ENCODE data around the gene PTTG1IP.

Gene PTTG1IP

DNA sequence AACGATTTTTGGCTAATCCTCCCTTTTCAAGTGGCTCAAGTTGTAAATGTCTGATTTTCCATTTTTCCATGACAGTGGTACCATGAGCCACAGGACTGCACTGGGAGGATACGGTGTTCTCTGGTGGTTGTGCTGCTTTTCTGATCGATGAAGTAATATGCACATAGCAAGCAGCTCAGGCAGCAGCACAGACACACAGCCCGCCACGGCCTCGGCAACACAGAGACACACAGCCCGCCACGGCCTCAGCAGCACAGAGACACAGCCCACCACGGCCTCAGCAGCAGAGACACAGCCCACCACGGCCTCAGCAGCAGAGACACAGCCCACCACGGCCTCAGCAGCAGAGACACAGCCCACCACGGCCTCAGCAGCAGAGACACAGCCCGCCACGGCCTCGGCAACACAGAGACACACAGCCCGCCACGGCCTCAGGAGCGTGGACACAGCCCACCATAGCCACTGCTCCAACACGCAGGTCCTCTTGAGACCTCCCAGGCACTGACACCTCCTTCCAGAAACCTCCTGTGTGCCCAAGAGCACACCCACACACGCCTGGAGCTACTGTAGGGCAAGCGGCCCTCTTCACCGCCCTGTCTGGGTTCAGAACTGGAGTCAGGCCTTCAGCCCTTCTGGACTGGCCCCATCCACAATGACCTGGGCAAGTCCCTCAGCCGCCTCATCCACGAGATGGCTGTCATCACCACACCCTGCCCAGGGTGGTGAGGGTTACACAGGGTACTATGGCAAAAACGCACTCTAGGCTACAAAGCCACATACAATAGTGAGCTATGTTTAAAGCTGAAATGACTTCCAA is 10.4 kb downstream of the PTTG1IP start:
- no peak for DNase-seq

DNA sequence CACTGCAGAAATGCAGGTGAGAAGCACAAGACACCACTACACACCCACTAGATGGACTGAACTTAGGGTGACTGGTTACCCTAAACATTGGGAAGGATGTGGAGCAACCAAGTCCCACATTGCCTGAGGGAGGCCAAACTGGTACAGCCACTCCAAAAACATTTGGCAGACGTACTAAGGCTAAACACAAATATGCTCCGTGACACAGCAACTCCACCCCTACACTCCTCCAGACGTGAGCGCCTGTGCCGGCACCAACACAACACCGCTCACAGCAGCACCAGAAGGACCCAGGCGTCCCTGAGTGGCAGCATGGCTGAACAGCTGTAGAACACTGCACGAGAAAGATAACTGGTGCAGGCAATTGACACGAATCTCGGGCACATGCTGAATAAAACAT is 14.7 kb downstream of the PTTG1IP start:
- DNase-seq = no peak

DNA sequence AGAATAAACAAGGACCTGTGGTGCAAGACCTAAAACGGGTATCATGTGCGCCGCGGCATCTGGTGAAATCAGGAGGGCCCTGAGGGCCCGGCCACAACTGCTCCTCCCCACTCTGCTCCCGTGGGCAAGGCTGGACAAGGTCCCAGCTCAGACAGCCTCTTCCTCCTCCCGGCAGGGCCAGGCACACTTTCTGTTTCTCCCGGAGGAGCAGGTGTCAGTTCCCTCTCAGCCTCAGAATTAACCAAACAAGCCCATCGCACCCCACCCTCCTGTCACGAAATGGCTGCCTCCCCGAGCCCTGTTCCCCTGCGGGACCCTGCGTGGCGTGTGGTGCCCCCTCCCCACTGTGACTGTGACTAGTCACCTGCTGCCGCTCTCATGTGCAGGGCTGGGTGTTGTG is 15.2 kb downstream of the PTTG1IP start:
- no peak for DNase-seq

DNA sequence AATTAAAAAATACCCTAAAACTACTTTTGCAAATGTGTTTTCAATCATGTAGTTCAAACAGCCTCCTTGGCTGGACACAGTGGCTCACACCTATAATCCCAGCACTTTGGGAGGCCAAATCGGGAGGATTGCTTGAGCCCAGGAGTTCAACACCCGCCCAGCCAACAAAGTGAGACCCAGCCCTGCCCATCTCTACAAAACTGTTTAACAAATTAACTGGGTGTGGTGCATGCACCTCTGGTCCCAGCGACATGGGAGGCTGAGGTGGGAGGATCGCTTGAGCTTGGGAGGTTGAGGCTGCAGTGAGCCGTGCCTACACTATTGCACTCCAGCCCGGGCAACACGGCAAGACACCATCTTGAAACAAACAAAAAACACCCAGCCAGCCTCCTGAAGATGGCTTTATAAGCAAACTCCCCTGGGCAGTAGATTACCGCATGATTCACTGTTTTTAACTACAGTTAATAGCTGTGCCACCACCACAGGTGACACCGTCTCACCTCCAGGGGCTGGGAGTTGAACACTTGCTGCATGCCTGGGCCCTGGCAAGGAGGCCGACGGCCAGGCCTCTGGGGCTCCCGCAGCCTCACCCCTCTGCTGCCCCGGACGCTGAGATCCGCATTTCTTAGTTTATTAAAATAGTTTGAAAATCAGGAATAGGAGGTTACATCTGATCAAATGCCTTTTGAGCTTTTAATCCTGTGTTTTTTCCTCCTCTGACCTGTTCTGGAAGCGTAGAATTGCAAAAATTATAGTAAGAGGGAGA is 16.2 kb downstream of the PTTG1IP start:
- DNase-seq = no peak

DNA sequence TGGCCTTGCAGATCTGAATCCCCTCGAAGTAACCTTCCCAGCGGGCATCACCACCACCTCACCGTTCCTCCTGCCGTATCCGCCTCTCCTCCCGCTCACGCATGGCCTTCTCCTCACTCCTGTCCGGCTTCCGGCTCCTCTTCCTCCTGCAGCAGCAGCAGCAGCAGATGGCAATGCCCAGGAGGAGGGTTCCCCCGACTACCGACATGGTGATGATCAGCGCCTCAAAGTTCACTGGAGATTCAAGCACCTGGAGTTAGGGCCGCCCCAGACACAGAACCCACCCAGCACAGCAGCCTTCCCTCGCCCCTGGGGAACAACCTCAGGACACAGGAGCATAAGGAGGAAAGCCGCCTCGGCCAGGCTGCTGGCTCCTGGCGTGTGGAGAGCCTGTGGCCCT is 17.4 kb downstream of the PTTG1IP start:
- no peak for DNase-seq

DNA sequence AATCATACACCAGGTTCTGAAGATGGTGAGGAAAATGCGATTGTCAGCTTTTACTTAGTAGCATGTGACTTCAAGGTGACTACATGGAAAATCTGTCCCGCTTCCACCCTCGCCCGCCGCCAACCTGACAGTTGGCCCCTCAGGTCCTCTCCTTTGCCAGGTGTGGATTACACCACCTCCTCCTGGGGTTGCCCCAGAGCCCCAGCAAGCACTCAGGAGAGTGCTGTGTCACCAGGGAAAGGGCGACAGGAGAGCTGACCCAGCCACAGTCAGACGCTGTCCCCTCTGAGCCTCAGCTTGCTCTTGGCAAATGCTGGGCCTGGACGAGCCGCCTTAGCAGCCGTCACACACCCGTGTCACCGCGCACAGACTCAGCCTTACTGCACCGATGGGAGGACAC is 17.9 kb downstream of the PTTG1IP start:
- no peak for DNase-seq

DNA sequence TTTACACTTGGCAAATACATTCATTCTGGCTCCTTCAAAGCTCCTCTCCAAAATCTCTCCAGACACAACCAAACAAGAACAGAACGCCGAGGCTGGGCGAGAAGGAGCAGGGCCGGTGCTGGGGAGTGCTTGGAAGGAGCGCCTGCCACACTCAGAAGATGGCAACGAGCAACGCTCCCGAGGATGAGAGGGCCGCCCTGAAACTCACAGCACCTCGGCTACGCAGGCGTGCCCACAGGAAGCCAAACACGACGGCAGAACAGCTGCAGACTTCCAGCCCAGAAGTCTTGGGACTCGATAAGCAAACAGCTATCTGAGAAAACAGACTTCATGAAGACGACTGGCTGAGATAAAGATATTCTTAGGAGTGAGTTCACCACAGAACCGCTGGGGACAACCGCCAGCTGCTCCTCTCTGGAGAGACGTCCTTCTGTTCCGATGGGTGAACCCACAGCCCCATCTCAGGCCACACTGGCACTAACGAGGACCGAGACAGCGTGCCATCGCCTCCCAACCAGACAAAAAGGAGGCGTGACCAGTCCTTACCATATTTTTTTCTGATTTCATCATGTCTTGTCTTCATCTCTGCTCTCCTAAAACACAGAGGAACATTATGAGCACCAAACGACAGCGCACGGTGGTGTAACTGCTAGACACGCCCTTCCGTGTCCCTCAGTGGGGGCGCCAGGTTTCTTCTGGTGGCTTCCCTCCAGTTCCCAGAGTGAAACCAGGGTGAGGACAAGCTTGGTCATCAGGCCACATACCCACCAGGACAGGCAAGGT is 18.6 kb downstream of the PTTG1IP start:
- no peak for DNase-seq

DNA sequence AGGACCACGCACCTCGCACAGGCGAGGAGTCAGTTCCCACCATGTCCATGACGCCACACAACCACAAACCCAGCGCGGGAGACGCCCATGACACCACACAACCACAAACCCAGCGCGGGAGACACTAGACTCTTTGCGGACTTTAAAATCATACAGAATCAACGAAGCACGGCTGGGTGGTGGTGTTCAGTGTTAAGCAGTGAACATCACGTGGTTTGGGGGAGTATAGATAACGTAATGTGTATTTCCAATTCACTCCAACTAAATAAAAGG is 19.2 kb downstream of the PTTG1IP start:
- DNase-seq = no peak

DNA sequence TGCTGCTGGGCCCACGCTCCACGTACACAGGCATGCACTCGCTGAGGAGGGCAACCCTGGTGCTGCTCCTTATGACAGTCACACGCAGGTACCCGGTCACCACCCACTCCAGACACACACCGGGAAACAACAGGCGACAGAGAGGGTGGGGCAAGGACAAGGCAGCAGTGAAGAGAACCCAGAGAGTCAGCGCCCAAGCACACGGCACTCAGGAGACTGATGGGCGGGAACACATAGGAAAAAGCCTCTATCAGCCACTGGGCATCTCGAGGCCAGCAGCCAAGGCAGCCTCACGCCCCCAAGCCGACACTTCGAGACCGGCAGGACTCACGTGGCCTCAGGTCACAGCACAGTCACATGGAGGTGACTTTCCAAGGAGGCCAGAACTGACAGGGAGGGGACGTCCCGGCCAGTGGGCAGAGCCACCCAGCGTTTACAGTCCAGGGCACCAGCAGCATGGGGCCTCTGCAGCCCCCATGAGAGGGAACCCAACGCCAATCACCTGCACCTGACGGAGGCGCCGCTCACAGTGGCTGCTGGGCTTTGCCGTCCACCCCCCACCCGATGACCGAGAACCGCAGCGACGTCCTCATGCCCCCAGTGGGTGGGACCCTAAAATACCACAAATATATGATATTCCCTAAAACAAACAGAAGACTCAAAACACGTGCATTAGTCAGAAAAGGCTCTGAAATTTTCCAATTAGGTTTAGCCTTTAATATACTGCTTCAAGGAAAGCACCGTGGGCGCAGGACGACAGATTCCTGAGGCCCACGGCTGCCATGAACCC is 19.7 kb downstream of the PTTG1IP start:
- no peak for DNase-seq

DNA sequence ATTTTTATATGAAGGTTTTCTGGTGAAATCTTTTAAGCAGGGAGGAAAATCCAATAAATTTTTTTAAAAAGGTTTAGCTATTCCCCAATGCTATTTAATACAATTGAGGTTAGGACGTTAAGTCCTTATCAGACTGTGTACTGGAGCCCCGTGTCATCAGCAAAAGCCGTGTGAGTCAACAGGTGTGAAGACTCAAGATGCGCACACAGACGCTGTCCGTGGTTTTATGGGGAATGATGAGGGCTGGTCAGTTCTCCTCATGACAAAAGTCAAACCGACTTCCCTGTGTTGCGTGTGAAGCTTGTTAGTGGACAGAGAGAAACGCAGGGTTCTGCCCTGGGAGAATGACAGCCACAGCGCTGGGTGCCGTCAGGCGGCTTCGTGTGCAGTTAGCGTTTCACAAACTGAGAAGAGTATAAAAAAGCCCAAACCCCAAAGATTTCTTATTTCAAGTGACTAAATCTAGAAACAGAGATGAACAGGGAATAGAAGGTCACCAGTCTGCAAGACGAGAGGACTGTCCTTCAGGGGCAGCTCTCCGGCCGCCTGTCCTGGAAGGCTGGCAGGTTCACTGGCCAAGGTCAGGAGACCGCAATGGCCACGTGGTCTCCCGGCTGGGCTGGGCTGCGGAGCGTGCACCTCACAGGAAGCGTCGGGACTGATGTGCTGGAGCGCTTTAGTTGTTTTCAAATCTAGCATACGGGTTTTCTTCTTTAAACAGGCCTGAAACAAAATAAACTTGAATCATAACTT is 22.4 kb downstream of the PTTG1IP start:
- no peak for DNase-seq

DNA sequence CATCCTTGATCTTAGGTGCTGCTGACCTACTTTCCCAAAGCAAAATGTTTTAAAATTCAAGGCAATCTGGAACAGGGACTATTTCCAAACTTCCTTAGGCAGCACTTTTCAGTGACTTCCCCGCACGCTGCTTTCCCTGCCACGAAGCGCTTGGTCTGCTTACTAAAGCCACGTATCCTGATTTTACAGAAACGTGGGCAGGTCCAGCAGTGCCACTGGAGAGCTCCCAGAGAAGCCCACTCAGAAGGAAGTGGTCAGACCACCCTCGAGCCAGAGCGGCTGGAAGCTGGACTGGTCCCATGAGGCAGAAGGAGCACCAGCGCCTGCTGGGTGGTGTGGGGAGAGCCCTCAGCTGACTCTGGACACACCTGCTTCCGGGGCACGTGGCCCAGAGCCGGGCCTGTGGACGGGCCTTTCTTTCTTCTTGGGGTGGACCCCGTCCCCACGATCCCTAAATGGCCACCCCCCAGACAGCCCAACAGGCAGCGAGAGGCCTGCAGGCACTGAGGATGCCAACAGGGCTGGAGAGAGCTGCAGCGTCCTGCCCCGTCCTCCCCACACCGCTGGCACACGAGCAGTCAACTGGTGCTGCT is 23.2 kb downstream of the PTTG1IP start:
- no peak for DNase-seq

DNA sequence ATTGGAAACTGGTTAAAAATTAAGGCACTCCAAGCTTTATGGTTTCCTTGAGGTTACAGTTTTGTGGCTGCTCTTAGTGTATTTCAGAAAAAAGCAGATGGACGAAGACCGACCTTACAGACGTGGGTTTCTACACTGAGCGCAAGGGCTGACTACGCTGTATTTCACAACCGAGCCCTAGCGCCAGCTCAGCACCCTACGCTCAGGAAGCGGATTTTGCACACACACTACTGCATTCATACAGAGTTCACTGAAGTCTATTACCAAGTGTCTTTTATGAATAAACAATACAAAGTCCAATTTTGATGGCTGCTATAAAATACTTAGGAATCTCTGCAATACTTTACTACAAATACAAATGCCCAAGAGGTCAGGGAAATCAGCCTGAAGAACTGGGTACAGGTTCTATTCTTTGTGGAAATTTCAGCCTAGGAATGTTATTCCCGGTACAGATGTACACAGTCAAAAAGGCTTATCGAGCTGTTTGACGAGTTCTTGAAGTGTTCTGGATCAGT is 23.8 kb downstream of the PTTG1IP start:
- no peak for DNase-seq

DNA sequence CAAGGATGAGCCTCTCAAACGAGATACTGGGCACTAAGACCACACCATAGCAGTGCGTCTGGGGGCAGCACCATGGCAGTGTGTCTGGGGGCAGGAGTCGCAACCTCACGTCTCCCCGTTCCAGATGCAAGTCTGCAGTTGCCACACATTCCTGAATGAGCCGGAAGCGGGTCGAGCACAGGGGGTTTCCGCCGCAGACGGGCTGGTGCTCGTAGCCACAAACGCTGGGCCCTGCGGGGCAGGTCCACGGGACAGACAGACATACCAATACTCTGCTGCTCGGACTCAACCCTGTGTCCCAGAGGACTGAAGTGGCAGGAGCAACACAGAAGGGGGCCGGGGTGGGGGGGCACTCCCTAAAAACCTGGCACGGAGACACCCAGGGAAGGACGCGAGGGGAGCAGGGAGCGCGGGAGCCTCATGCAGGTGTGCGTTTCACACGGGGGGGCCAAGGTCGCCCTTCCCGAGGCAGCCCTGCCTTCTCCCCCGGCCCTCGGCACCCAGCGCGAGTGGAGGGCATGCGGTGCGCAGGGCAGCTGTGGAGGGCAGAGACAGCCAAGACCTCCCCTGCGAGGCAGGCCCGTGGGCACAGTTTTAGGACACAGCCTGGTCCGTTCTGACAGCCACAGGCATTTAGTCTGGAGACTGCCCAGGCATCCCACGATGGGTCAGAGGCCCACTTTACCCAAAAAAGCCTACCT is 24.5 kb downstream of the PTTG1IP start:
- DNase-seq = no peak

DNA sequence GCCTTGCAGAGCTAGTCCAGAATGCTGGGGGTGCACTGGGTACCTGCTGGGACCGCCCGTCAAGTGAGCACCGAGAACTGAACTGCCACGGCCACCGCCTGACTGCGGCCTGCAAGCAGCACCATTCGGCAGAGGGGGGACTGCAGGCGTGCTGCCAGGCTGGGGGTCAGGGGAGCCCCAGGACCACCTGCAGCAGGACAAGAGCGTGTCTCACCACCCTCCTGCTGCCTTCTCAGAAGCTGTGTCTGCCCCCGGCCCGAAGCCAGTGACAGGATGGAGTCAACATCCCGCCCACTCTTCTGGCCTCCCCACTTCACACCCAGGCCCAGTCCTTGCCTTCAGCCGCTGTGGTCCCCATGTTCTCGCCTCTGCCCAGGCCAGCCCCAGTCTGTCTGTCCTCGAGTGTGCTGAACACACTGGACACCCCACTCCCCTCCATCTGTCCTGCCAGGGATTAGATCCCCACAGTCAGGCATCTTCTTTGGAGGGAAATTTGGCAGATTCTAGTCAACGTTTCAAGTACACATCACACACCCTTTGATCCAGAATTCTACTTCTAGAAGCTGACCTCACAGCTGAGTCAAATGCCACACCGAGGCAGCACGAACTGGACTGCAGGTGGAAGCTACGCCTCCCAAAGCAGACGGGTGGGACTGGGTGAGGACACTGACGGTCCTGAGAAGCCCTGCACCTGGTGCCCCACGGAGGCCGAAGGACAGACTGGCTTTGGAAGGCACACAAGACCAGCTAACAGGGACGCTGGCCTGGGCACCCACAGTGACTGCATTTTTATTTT is 26.0 kb downstream of the PTTG1IP start:
- no peak for DNase-seq

DNA sequence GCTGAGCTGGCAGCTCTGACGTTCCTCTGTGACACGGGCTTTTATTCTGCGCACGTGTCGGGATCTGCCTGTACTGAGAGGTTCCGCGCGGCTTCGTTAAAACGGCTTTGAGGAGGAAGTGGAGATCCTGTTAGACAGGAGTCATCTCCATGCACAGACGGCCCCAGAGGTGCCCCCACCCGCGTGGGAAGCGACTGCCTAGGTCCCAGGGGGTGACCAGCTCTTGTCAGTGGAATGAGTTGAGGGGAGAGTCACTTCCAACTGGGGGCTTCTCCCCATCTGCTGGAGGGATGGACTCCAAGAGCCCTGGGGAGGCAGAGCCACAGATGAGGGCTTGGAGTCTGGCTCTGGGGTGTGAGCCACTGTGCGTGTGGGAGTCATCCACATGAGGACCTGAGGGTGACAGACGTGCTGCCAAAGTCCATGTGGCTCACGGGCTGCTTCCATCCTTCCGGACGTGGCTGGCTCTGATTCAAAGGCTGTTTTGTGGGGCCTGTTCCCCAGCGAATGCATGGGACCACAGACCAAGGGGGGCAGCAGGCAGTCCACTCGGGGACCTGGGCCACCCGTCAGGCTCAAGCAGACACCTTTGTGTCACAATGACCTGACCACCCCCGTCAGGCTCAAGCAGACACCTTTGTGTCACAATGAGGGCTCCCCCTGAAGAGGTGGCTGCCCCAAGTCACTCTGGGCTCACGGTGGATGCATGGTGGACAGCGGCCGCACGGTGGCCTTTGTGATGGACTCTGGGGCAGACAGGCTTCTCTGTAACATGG is 26.8 kb downstream of the PTTG1IP start:
- peak; percentile 54 for DNase-seq

DNA sequence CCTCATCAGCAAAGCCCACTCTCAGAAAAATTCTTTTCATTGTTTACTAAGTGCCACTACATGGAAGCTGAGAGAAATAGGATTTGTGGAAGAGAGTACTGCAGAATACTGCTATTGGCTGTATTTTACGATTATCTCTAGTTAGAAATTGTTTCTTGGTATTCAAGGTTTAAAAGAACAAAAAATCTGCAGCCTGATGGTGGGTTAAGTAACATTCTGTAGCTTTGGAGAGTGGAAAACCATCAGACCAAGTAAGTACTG is 27.3 kb downstream of the PTTG1IP start:
- no peak for DNase-seq

DNA sequence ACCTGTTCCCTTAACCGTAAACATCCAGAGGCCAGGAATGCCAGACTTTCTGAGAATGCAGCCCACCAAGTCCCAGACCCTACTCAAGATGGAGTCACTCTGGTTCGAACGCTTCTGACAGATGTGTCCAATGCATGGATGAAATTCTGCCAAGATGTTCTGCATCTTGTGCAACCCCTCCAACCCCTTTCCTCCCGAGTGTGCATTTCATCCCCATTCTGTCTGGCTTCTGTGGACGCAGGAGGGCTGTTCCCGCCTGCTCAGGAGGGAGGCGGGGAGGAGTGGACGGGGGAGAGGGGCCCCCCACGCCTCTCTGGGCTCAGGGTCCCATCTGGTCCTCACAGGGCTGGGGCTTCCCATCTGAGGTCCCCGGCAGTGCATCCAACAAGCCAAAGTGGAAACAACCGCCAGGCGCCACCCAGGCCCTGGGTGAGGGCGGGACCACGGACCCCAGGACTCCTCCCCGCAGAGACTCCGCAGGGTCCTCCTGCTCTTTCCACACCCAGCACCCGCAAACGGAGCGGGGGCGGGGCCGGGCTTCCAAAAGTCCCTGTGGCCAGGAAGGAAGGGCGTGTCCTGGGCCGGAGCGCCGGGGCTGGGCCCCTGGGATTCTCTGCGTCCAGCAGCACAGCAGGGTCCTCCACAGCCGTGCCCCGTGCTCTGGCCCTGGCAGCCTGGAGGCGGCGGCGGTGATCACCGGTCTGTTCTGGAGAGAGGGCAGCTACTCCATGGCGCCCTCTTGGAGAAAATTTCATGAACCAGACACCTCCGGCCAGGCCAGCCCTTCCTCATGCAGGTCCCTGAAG is 27.9 kb downstream of the PTTG1IP start:
- DNase-seq = peak; percentile 83

DNA sequence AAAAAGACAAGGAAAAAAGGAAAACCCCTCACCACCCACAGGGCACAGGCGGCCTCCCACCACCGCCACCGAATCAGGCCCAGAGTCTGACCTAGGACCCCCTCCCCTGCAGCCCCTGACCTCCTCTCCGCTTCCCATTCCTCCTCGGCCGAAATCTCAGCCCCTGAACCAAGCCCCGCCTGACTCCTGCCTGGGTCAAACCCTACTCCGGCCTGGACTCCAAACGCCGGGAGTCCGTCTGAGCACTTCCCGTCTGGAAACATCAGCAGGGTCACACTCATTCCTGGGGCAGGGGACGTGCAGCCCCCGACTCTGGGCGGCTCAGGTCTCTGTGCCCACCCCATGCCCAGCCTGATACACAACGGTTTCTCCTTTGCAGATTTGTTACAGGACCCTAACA is 29.2 kb downstream of the PTTG1IP start:
- DNase-seq = no peak

Measured in EL (cell line).